ENCODE data around the gene RNPEPL1.

The RNPEPL1 gene

GRCh38 chr2:240594511-240595380 lies 26.5 kb downstream of the RNPEPL1 start:
- no peak for DNase-seq

GRCh38 chr2:240595381-240596079 lies 27.2 kb downstream of the RNPEPL1 start:
- DNase-seq, result no peak

GRCh38 chr2:240596080-240596460 lies 27.8 kb downstream of the RNPEPL1 start:
- DNase-seq, result no peak

GRCh38 chr2:240596491-240596931 lies 28.2 kb downstream of the RNPEPL1 start:
- no peak for DNase-seq

- DNase-seq, result no peak
These were observed 28.8 kb downstream of the RNPEPL1 start for GRCh38 chr2:240597054-240597418.

GRCh38 chr2:240597419-240598181 lies 29.3 kb downstream of the RNPEPL1 start:
- no peak for DNase-seq

GRCh38 chr2:240598311-240598911 lies 30.1 kb downstream of the RNPEPL1 start:
- no peak for DNase-seq

- no peak for DNase-seq
These were observed 30.9 kb downstream of the RNPEPL1 start for GRCh38 chr2:240599141-240599583.

GRCh38 chr2:240600451-240600961 lies 32.2 kb downstream of the RNPEPL1 start:
- DNase-seq, result no peak

- DNase-seq, result no peak
These were observed 33.0 kb downstream of the RNPEPL1 start for GRCh38 chr2:240601061-240601830.

GRCh38 chr2:240601831-240602160 lies 33.5 kb downstream of the RNPEPL1 start:
- no peak for DNase-seq

- DNase-seq, result no peak
These were observed 34.2 kb downstream of the RNPEPL1 start for GRCh38 chr2:240602266-240603050.

GRCh38 chr2:240603081-240603835 lies 35.0 kb downstream of the RNPEPL1 start:
- no peak for DNase-seq

- no peak for DNase-seq
These were observed 35.6 kb downstream of the RNPEPL1 start for GRCh38 chr2:240603846-240604245.

- DNase-seq, result no peak
These were observed 36.1 kb downstream of the RNPEPL1 start for GRCh38 chr2:240604291-240604938.

GRCh38 chr2:240604939-240605716 lies 36.8 kb downstream of the RNPEPL1 start:
- DNase-seq, result no peak

- DNase-seq, result no peak
These were observed 37.8 kb downstream of the RNPEPL1 start for GRCh38 chr2:240605867-240606743.

- DNase-seq, result no peak
These were observed 43.4 kb downstream of the RNPEPL1 start for GRCh38 chr2:240611601-240612210.

Measured in NCI-H345 (cell line).